HCT116 (cell line): ENCODE measurements around the gene SNX20. TPM values are rescaled to one million over a fixed set of nuclear protein-coding genes. Genes with fewer than 3 reads are reported as not detected.

Experiments used
- ATAC-seq: fragments of 200-7000 bp; cut with Tn5 transposase; 2 replicates; pipeline ENCODE4 v1.9.1; 2020; ENCODE audit warnings: mild to moderate bottlenecking, moderate library complexity
- BruUV-seq: library from RNA; stranded (reverse); fragments of 400-500 nt; replicated peaks from 2 replicates; lab custom pipeline; 2021; lab: Mats Ljungman, UMichigan
- CTCF ChIA-PET: fragments of 300-600 bp; sonication (Branson Sonifier 250); formaldehyde crosslinking; loops from one replicate; lab custom pipeline; 2021; ENCODE audit warnings: antibody characterized with exemption; lab: Charles Lee
- POLR2A ChIA-PET: fragments of 300-600, 350-600 bp; sonication (Branson Sonifier 250); formaldehyde crosslinking; loops from one replicate; lab custom pipeline; 2021; ENCODE audit warnings: antibody characterized with exemption; lab: Charles Lee
- RAD21 ChIA-PET, 2 experiments: fragments of 300-600 bp; sonication (Branson Sonifier 250); formaldehyde crosslinking; loops; one replicate each; lab custom pipeline; 2023; ENCODE audit warnings: low total read pairs in 2 of 2; ENCODE audit not compliant: uncharacterized antibody in 2 of 2, unreplicated experiment in 2 of 2, low non-redundant PET in 1 of 2; lab: Charles Lee
- DNase-seq: peaks from one replicate; pipeline ENCODE4 v3.0.0-alpha.2; 2010; ENCODE audit warnings: low read depth, low spot score
- H2AFZ ChIP-seq: fragments of 200-600 bp; shearing (Covaris generic), sonication (generic); 2 replicates; pipeline ENCODE4 v1.6.1; 2017; ENCODE audit warnings: low read depth, mixed run types, mixed read lengths, antibody characterized with exemption, low read length; ENCODE audit not compliant: poor library complexity, severe bottlenecking
- H3K27ac ChIP-seq: 2 replicates; pipeline ENCODE4 v1.5.1; 2012; ENCODE audit warnings: low read depth, low read length
- H3K27me3 ChIP-seq: fragments of 200-600 bp; sonication (generic); 2 replicates; pipeline ENCODE4 v1.6.1; 2016; ENCODE audit warnings: mixed run types, low read length, mixed read lengths; ENCODE audit not compliant: insufficient read depth
- H3K36me3 ChIP-seq, 2 experiments: fragments of 200-500 bp in 1 of 2; fragments of 200-600 bp in 1 of 2; sonication (Bioruptor generic) in 1 of 2; sonication (generic) in 1 of 2; 2 replicates each; pipeline versions ENCODE4 v1.5.1 to v1.6.1; 2014 to 2016; ENCODE audit warnings: low read length in 2 of 2, inconsistent platforms in 1 of 2, mixed read lengths in 1 of 2, mixed run types in 1 of 2; ENCODE audit not compliant: insufficient read depth in 2 of 2, control insufficient read depth in 1 of 2
- H3K4me1 ChIP-seq, 2 experiments: fragments of 200-600 bp in 1 of 2; sonication (generic) in 1 of 2; 2 replicates each; pipeline versions ENCODE4 v1.5.1 to v1.6.1; 2012 to 2017; ENCODE audit warnings: low read length in 2 of 2, inconsistent platforms in 1 of 2, mild to moderate bottlenecking in 1 of 2, mixed read lengths in 1 of 2, mixed run types in 1 of 2, moderate library complexity in 1 of 2; ENCODE audit not compliant: insufficient read depth in 2 of 2, control insufficient read depth in 1 of 2
- H3K4me2 ChIP-seq: fragments of 200-600 bp; sonication (generic); 2 replicates; pipeline ENCODE4 v1.6.1; 2017; ENCODE audit warnings: mixed run types, low read length, mixed read lengths
- H3K4me3 ChIP-seq, 2 experiments: fragments of 200-600 bp in 1 of 2; sonication (generic) in 1 of 2; replicated peaks in 1 of 2; 2 replicates each; pipeline ENCODE4 v1.5.1; 2011 to 2016; ENCODE audit warnings: low read length in 2 of 2, control low read depth in 1 of 2, low read depth in 1 of 2, mild to moderate bottlenecking in 1 of 2, mixed read lengths in 1 of 2, mixed run types in 1 of 2
- H3K79me2 ChIP-seq: fragments of 200-600 bp; sonication (generic); 2 replicates; pipeline ENCODE4 v1.6.1; 2017; ENCODE audit warnings: mild to moderate bottlenecking, mixed run types, low read length, moderate library complexity, mixed read lengths; ENCODE audit not compliant: insufficient read depth
- H3K9ac ChIP-seq: fragments of 200-600 bp; sonication (generic); 2 replicates; pipeline ENCODE4 v1.6.1; 2016; ENCODE audit warnings: low read length, mixed read lengths
- H3K9me2 ChIP-seq: fragments of 200-600 bp; sonication (generic), shearing (Covaris generic); 2 replicates; pipeline ENCODE4 v1.6.1; 2017; ENCODE audit warnings: mixed run types, mild to moderate bottlenecking, moderate library complexity; ENCODE audit not compliant: insufficient read depth
- H3K9me3 ChIP-seq, 2 experiments: fragments of 200-500 bp in 1 of 2; fragments of 200-600 bp in 1 of 2; sonication (Bioruptor generic) in 1 of 2; sonication (generic) in 1 of 2; 2 replicates each; pipeline ENCODE4 v1.6.1; 2014 to 2017; ENCODE audit warnings: low read length in 2 of 2, mixed read lengths in 2 of 2, inconsistent platforms in 1 of 2, low read depth in 1 of 2, mild to moderate bottlenecking in 1 of 2, mixed run types in 1 of 2, moderate library complexity in 1 of 2; ENCODE audit not compliant: control insufficient read depth in 1 of 2, insufficient read depth in 1 of 2
- H4K20me1 ChIP-seq: fragments of 200-600 bp; sonication (generic), shearing (Covaris generic); 2 replicates; pipeline ENCODE4 v1.6.1; 2017; ENCODE audit warnings: mixed run types, mild to moderate bottlenecking, moderate library complexity; ENCODE audit not compliant: insufficient read depth
- CTCF ChIP-seq, 3 experiments: fragments of 200-600 bp in 1 of 3; sonication (generic) in 1 of 3; IDR thresholded peaks in 2 of 3; conservative IDR thresholded peaks in 1 of 3; 2 replicates each; pipeline ENCODE4 v1.5.1; 2012 to 2017; ENCODE audit warnings: low read depth in 2 of 3, low read length in 2 of 3, antibody characterized with exemption in 1 of 3, borderline replicate concordance in 1 of 3, control low read depth in 1 of 3, mild to moderate bottlenecking in 1 of 3, mixed read lengths in 1 of 3, mixed run types in 1 of 3, moderate library complexity in 1 of 3; ENCODE audit not compliant: insufficient read depth in 1 of 3
- EGR1 ChIP-seq: IDR thresholded peaks from 2 replicates; pipeline ENCODE4 v1.6.1; 2012; ENCODE audit warnings: low read depth
- EZH2 ChIP-seq: fragments of 200-600 bp; sonication (generic); IDR thresholded peaks from 2 replicates; pipeline ENCODE4 v1.6.1; 2017; ENCODE audit warnings: antibody characterized with exemption, mixed run types
- POLR2AphosphoS5 ChIP-seq: IDR thresholded peaks from 2 replicates; pipeline ENCODE4 v1.6.1; 2011; ENCODE audit warnings: mild to moderate bottlenecking, low read depth, low read length, moderate library complexity
- RAD21 ChIP-seq: IDR thresholded peaks from 2 replicates; pipeline ENCODE4 v1.6.1; 2012; ENCODE audit warnings: low read depth, mild to moderate bottlenecking
- REST ChIP-seq: IDR thresholded peaks from 2 replicates; pipeline ENCODE4 v1.6.1; 2012; ENCODE audit warnings: low read depth
- SP1 ChIP-seq: IDR thresholded peaks from 2 replicates; pipeline ENCODE4 v1.6.1; 2012; ENCODE audit warnings: low read depth
- SRF ChIP-seq: IDR thresholded peaks from 2 replicates; pipeline ENCODE4 v1.6.1; 2012; ENCODE audit warnings: low read depth
- TCF7L2 ChIP-seq: IDR thresholded peaks from 2 replicates; pipeline ENCODE4 v1.7.0; 2011; ENCODE audit warnings: borderline replicate concordance, inconsistent platforms; ENCODE audit not compliant: insufficient read depth, insufficient read length; ENCODE audit errors: extremely low read depth
- YY1 ChIP-seq: IDR thresholded peaks from 2 replicates; pipeline ENCODE4 v1.6.1; 2011; ENCODE audit warnings: low read length, low read depth, moderate library complexity, mild to moderate bottlenecking; ENCODE audit not compliant: insufficient replicate concordance; ENCODE audit errors: extremely low read depth
- intact Hi-C: fragments of 100-400 bp; cut with micrococcal nuclease; formaldehyde crosslinking; loops from 2 replicates; pipeline ENCODE4 v1.10.0; 2022
- total RNA-seq: library from RNA; stranded (reverse); gene quantifications from one replicate; pipeline ENCODE4 v1.2.1, GENCODE V29; 2021; ENCODE audit not compliant: unreplicated experiment
- TF ChIP-seq, protein P1 (sequence below): IDR thresholded peaks from 2 replicates; pipeline ENCODE4 v1.6.1; 2012

SNX20 gene
- total RNA-seq, 1 experiment from 2014 or later = 0.07 TPM

GRCh38 chr16:50645563-50646220, 35.4 kb downstream of the SNX20 start:
- H3K79me2 ChIP-seq = no peaks in the 10 kb centered on the region
- no peaks in the 10 kb centered on the region for H3K27me3 ChIP-seq
- no peaks in the 10 kb centered on the region for H3K9me3 ChIP-seq
- CTCF ChIA-PET = interaction anchor here (0.8 kb wide), 1 partner anchor 52 kb away, joined by 3 read pairs; no protein-coding TSS in a partner anchor
- no peaks in the 10 kb centered on the region for H3K36me3 ChIP-seq
- H3K9me2 ChIP-seq = no peaks in the 10 kb centered on the region
- POLR2A ChIA-PET = no interaction called here
- H3K4me1 ChIP-seq = no peaks in the 10 kb centered on the region
- no TSS peak for BruUV-seq
- TF ChIP-seq, protein P1, sequence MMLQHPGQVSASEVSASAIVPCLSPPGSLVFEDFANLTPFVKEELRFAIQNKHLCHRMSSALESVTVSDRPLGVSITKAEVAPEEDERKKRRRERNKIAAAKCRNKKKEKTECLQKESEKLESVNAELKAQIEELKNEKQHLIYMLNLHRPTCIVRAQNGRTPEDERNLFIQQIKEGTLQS = no peak
- TF ChIP-seq YY1 (no peak), EZH2 (no peak), SP1 (no peak), TCF7L2 (no peak)
- DNase-seq (no peak), ATAC-seq (no peak)
- no peak overlapping the region for H3K9ac ChIP-seq
- no peaks in the 10 kb centered on the region for H4K20me1 ChIP-seq
- no peak overlapping the region for H3K4me2 ChIP-seq
- RAD21 ChIA-PET = no interaction called here
- no peak overlapping the region for H3K4me3 ChIP-seq
- intact Hi-C loops = no loop called here
- H3K27ac ChIP-seq = no peak overlapping the region
- H2AFZ ChIP-seq = no peak overlapping the region

DNA sequence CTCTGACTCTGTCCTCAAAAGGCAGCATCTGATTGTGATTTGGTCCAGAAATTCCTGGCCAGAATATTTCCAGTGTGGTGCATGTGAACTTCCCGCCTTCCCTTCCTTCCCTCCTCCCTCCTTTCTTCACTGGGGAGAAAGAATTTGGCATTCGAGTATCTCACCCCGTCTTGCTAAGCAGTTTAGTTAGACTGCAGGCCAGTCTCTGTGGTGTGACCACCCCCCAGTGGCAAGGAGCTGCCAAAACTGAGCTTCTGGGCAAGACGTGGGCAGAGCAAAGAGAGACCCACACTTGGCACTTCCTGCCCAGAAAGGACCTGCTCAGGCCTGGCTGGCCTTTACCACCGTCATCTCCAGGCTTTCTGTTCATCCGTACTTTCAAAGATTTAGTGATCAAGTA, 36.4 kb downstream of the SNX20 start:
- RAD21 ChIA-PET = interaction anchor here in 1 of 2 experiments (0.8 to 1.0 kb wide), 2 partner anchors 33 to 270 kb away, joined by 3 read pairs; no protein-coding TSS in a partner anchor
- BruUV-seq = no TSS peak
- DNase-seq = peak; percentile 19
- CTCF ChIA-PET = interaction anchor here (0.8 to 1.0 kb wide), 6 partner anchors 51 to 318 kb away, joined by 3 to 6 read pairs (median 3); no protein-coding TSS in a partner anchor
- ATAC-seq = peak; percentile 90
- H3K4me3 ChIP-seq = no peak overlapping the region
- H3K36me3 ChIP-seq = no peaks in the 10 kb centered on the region
- H3K9me2 ChIP-seq = no peaks in the 10 kb centered on the region
- H3K9ac ChIP-seq = no peak overlapping the region
- no peaks in the 10 kb centered on the region for H3K9me3 ChIP-seq
- POLR2A ChIA-PET = no interaction called here
- H3K4me1 ChIP-seq = no peaks in the 10 kb centered on the region
- TF ChIP-seq POLR2AphosphoS5 = no peak
- TF ChIP-seq, protein P1 = no peak
- no peak for TF ChIP-seq SRF
- TF ChIP-seq EGR1 = no peak
- TF ChIP-seq RAD21 = peak; percentile 69
- peak; percentile 28 to 53 (median 47); a peak in 5 of 6 replicates for TF ChIP-seq CTCF (IDR thresholded peaks at IDR 0.05 in 2 of 3, conservative IDR thresholded peaks at IDR 0.05 in 1 of 3; ENCODE audit: borderline replicate concordance in 1 of 3, insufficient read depth in 1 of 3, low read depth in 2 of 3, low read length in 2 of 3)
- TF ChIP-seq SP1 = no peak
- no peak for TF ChIP-seq TCF7L2
- no peak for TF ChIP-seq REST
- no peaks in the 10 kb centered on the region for H3K27me3 ChIP-seq
- H3K4me2 ChIP-seq = no peak overlapping the region
- H2AFZ ChIP-seq = no peak overlapping the region
- no peaks in the 10 kb centered on the region for H3K79me2 ChIP-seq
- H4K20me1 ChIP-seq = no peaks in the 10 kb centered on the region
- H3K27ac ChIP-seq = no peak overlapping the region
- intact Hi-C loops = no loop called here
